ENCODE measurements around the gene PCBP2. TPM values are rescaled to one million over a fixed set of nuclear protein-coding genes. Genes with fewer than 3 reads are reported as not detected.
"Not testable (repeated sequence)": the region's sequence is repeated elsewhere in the genome, so short reads cannot be mapped to it uniquely, and the experiment has no call there.

Gene PCBP2
- total RNA-seq, 1 donor from 2014 or later: 1,170 TPM

- DNase-seq: no peak
- Mint-ChIP-seq H3K4me1 (ENCODE audit: low read depth, unreplicated experiment) (peaks cover 15% of the 10 kb centered on the region), H3K27me3 (ENCODE audit: unreplicated experiment) (peaks cover 7% of the 10 kb centered on the region), H3K9me3 (ENCODE audit: unreplicated experiment) (peaks cover 11% of the 10 kb centered on the region), H3K4me3 (ENCODE audit: unreplicated experiment) (no peak overlapping the region), H3K27ac (ENCODE audit: unreplicated experiment) (no peak overlapping the region), H3K36me3 (ENCODE audit: unreplicated experiment) (peaks cover 4% of the 10 kb centered on the region)
- no peak for TF ChIP-seq CTCF (IDR thresholded peaks at IDR 0.05; ENCODE audit: partially characterized antibody, unreplicated experiment)
Measured at GRCh38 chr12:53480491-53481442, 28.9 kb downstream of the PCBP2 start.

GRCh38 chr12:53481458-53481857, 29.6 kb downstream of the PCBP2 start:
- Mint-ChIP-seq H3K9me3 (ENCODE audit: unreplicated experiment) (peaks cover 11% of the 10 kb centered on the region), H3K27ac (ENCODE audit: unreplicated experiment) (peak overlapping the region; percentile 62)
- H3K36me3 Mint-ChIP-seq (ENCODE audit: unreplicated experiment); H3K27me3 Mint-ChIP-seq (ENCODE audit: unreplicated experiment); DNase-seq; H3K4me3 Mint-ChIP-seq (ENCODE audit: unreplicated experiment); H3K4me1 Mint-ChIP-seq (ENCODE audit: low read depth, unreplicated experiment): not testable (repeated sequence)

DNA sequence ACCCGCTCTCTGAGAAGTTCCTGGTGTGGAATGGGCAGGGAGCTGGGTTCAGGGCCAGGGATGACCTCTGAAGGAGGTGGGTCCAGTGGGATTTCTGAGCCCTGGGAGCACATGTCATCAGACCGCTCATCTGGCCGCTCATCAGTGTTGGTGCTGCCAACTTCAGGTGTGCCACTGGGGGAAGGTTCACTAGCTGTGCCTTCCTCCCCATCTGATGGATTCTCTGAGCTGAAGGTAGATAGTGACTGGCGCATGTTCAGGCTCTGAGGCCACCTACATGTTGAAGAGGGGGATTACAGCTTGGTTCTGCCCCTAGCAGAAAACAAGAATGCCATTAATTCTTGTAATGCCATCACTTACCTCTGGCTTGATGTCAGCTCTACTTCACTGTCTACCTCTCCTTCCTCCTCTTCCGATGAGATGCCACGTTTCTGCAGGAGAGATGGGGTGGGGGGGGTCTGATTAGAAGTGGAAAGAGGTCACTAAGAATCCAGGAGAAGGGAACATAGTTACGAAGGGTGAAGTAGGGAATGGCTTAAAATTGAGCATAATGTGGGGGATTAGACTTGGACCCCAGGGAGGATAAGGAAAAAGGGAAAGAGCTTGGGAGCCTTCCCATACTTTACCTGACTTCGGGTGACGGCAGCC, 30.2 kb downstream of the PCBP2 start:
- H3K9me3 Mint-ChIP-seq (ENCODE audit: unreplicated experiment): peaks cover 11% of the 10 kb centered on the region
- peak; percentile 44 for TF ChIP-seq CTCF (IDR thresholded peaks at IDR 0.05; ENCODE audit: partially characterized antibody, unreplicated experiment)
- DNase-seq: no peak
- no peak overlapping the region for H3K4me3 Mint-ChIP-seq (ENCODE audit: unreplicated experiment)
- H3K27ac Mint-ChIP-seq (ENCODE audit: unreplicated experiment): peak overlapping the region; percentile 62
- H3K4me1 Mint-ChIP-seq (ENCODE audit: low read depth, unreplicated experiment): peaks cover 2% of the 10 kb centered on the region
- H3K36me3 Mint-ChIP-seq (ENCODE audit: unreplicated experiment): peaks cover 4% of the 10 kb centered on the region
- H3K27me3 Mint-ChIP-seq (ENCODE audit: unreplicated experiment): peaks cover 7% of the 10 kb centered on the region

GRCh38 chr12:53482626-53483168, 30.8 kb downstream of the PCBP2 start:
- Mint-ChIP-seq H3K27ac (ENCODE audit: unreplicated experiment) (no peak overlapping the region), H3K4me1 (ENCODE audit: low read depth, unreplicated experiment) (no peaks in the 10 kb centered on the region), H3K4me3 (ENCODE audit: unreplicated experiment) (no peak overlapping the region), H3K9me3 (ENCODE audit: unreplicated experiment) (peaks cover 11% of the 10 kb centered on the region), H3K27me3 (ENCODE audit: unreplicated experiment) (peaks cover 7% of the 10 kb centered on the region), H3K36me3 (ENCODE audit: unreplicated experiment) (peaks cover 4% of the 10 kb centered on the region)
- no peak for TF ChIP-seq CTCF (IDR thresholded peaks at IDR 0.05; ENCODE audit: partially characterized antibody, unreplicated experiment)
- DNase-seq: no peak

DNA sequence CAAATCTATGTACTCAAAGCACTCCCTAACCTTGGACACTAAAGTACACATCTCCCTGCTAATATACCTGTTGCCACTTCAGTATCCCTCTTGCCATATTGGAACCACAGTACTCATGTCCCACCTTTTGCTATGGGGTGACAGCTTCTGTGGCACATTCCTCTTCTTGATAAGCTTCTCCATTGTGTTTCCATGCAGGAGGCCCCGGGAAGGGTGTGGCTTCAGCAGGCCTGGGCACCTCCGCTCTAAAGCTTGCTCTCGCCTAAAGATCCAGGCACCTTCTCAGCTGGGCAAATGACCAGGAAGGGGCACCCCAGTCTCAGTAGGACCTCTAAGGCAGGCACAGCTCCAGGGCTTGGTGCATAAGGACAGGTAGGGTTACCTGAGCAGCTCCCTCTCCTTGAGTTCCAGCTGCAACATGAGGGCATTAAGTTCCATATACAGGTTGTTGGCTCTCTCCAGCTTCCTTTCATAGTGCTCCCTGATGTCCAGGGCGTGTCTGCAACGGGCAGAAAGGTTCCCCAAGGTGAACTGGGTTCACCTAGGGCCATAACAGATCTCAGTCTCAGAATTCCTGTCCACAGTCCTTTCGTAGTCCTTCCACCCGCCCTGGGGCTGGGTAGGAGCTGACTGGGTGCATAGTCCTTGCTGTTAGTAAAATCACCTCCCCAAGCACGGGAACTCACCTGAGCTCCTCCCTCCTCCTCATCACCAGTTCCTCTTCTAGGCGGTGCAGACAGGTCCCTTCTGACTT, 31.5 kb downstream of the PCBP2 start:
- Mint-ChIP-seq H3K9me3 (ENCODE audit: unreplicated experiment) (peaks cover 11% of the 10 kb centered on the region), H3K36me3 (ENCODE audit: unreplicated experiment) (peaks cover 4% of the 10 kb centered on the region)

More for the DNA sequence above, 31.5 kb downstream of the PCBP2 start:
- Mint-ChIP-seq H3K27me3 (ENCODE audit: unreplicated experiment) (peaks cover 7% of the 10 kb centered on the region), H3K27ac (ENCODE audit: unreplicated experiment) (peak overlapping the region; percentile 60), H3K4me3 (ENCODE audit: unreplicated experiment) (no peak overlapping the region), H3K4me1 (ENCODE audit: low read depth, unreplicated experiment) (no peaks in the 10 kb centered on the region)
- no peak for DNase-seq
- TF ChIP-seq CTCF (IDR thresholded peaks at IDR 0.05; ENCODE audit: partially characterized antibody, unreplicated experiment): no peak

All from glutamatergic neuron (in vitro differentiated cells).